ENCODE results near the gene ECE1. TPM values are rescaled to one million over a fixed set of nuclear protein-coding genes. Genes with fewer than 3 reads are reported as not detected.

ECE1 gene
- total and polyA plus RNA-seq, 10 donors, result 17.2 to 142 (median 105) TPM

DNA sequence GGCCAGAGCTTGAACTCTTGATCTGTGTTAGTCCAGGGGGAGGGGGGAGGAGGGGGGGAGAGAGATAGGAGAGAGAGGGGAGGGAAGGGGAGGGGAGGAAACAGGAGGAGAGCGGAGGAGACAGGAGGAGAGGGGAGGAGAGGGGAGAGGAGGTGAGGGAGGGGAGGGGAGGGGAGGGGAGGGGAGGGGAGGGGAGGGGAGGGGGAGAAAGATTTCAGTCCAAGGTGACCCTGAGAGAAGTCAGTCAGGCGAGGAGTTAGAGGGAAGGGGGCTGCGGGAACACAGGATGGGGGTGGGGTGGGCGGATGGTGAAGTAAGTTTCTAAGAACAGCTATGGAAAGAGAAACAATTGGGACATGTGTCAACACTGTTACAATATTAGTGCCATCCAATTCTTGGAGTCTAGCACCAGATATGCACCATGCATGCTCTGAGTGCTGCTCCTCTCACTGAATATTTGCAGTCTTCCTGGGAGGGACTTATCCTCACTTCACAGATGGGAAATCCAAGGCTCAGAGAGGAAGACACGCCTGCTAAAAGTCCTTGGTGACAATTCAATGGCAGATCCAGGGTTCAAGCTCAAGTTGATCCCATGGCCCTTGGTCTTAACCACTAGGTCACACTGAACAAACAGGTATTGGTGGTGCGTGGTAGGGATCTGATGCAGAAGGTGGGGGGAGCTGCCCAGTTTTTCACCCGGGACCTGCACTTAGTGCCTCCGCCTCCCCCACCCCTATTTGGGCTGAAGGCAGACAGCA, 42.5 kb upstream of the ECE1 start:
- intact Hi-C loops (cut with DNase I; ENCODE audit: low total_unique reads), result no loop called here
- Histone ChIP-seq H3K4me3 (peak overlapping the region in 1 of 8 donors; percentile 65), H3K36me3 (peaks cover 0 to 9% (median 0%) of the 10 kb centered on the region in 6 donors), H3K4me1 (peaks cover 64 to 98% (median 85%) of the 10 kb centered on the region in 6 donors), H3K27ac (peak overlapping the region in 7 of 8 donors; percentile 90 to 97 (median 94)), H3K27me3 (replicated peaks in 1 of 7) (no peaks in the 10 kb centered on the region), H3K9me3 (no peaks in the 10 kb centered on the region)
- WGBS, 5 donors, result 44 to 69% (median 53%) methylated on average over 6 to 8 of the region's 8 CpGs
- DNase-seq, result no peak
- TF ChIP-seq POLR2A (IDR thresholded peaks at IDR 0.05), result no peak
- peak in 1 of 3 donors; percentile 21 for TF ChIP-seq POLR2AphosphoS5 (IDR thresholded peaks at IDR 0.05)

- DNase-seq, result no peak
- H3K4me3 ChIP-seq, result peak overlapping the region in 1 of 8 donors; percentile 8
- 55 to 65% (median 56%) methylated on average over 9 of the region's 9 CpGs for WGBS, 5 donors
- H3K27me3 ChIP-seq (replicated peaks in 1 of 7), result no peaks in the 10 kb centered on the region
- peaks cover 56 to 98% (median 83%) of the 10 kb centered on the region in 6 donors for H3K4me1 ChIP-seq
- peak overlapping the region; percentile 27 to 97 (median 74) for H3K27ac ChIP-seq
- H3K36me3 ChIP-seq, result peaks cover 0 to 9% (median 0%) of the 10 kb centered on the region in 6 donors
- H3K9me3 ChIP-seq, result no peaks in the 10 kb centered on the region
- TF ChIP-seq POLR2A (IDR thresholded peaks at IDR 0.05) (no peak), POLR2AphosphoS5 (IDR thresholded peaks at IDR 0.05) (peak in 1 of 3 donors; percentile 28)
- TF ChIP-seq, protein P1, sequence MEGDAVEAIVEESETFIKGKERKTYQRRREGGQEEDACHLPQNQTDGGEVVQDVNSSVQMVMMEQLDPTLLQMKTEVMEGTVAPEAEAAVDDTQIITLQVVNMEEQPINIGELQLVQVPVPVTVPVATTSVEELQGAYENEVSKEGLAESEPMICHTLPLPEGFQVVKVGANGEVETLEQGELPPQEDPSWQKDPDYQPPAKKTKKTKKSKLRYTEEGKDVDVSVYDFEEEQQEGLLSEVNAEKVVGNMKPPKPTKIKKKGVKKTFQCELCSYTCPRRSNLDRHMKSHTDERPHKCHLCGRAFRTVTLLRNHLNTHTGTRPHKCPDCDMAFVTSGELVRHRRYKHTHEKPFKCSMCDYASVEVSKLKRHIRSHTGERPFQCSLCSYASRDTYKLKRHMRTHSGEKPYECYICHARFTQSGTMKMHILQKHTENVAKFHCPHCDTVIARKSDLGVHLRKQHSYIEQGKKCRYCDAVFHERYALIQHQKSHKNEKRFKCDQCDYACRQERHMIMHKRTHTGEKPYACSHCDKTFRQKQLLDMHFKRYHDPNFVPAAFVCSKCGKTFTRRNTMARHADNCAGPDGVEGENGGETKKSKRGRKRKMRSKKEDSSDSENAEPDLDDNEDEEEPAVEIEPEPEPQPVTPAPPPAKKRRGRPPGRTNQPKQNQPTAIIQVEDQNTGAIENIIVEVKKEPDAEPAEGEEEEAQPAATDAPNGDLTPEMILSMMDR (IDR thresholded peaks at IDR 0.05 in 8 of 11, conservative IDR thresholded peaks at IDR 0.05 in 3 of 11), result no peak
- intact Hi-C loops (cut with DNase I; ENCODE audit: low total_unique reads), result no loop called here
Observed at GRCh38 chr1:21331752-21332478, 41.7 kb upstream of the ECE1 start.

DNA sequence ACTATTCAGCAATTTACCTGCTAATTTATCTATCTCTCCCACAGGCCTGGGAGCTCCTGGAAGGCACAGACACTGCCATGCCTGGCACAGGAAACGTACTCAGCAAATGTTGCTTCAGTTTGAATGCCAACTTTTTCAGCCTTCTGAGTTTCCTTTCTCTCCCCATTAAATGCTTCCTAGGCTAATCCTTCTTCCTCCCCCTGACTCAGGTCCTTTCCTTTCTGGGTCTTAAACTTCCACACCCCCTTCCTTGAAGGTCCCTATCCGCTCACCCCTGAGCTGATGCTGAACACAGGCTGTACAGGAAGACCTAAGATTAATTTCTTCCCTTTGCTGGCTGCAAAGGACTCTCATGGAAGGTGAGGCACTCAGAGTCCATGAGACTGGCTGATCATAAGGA, 40.3 kb upstream of the ECE1 start:
- no peaks in the 10 kb centered on the region for H3K9me3 ChIP-seq
- intact Hi-C loops (cut with DNase I; ENCODE audit: low total_unique reads), result no loop called here
- WGBS, 5 donors, result 73 to 93% (median 78%) methylated on average over 2 of the region's 2 CpGs
- TF ChIP-seq, protein P1 (IDR thresholded peaks at IDR 0.05 in 8 of 11, conservative IDR thresholded peaks at IDR 0.05 in 3 of 11), result no peak
- TF ChIP-seq POLR2AphosphoS5 (IDR thresholded peaks at IDR 0.05) (no peak), POLR2A (IDR thresholded peaks at IDR 0.05) (no peak)
- H3K4me1 ChIP-seq, result peaks cover 47 to 98% (median 83%) of the 10 kb centered on the region in 6 donors
- peaks cover 0 to 9% (median 0%) of the 10 kb centered on the region in 6 donors for H3K36me3 ChIP-seq
- H3K27ac ChIP-seq, result peak overlapping the region in 5 of 8 donors; percentile 52 to 97 (median 64)
- no peak for DNase-seq
- no peak overlapping the region for H3K4me3 ChIP-seq
- no peaks in the 10 kb centered on the region for H3K27me3 ChIP-seq (replicated peaks in 1 of 7)

DNA sequence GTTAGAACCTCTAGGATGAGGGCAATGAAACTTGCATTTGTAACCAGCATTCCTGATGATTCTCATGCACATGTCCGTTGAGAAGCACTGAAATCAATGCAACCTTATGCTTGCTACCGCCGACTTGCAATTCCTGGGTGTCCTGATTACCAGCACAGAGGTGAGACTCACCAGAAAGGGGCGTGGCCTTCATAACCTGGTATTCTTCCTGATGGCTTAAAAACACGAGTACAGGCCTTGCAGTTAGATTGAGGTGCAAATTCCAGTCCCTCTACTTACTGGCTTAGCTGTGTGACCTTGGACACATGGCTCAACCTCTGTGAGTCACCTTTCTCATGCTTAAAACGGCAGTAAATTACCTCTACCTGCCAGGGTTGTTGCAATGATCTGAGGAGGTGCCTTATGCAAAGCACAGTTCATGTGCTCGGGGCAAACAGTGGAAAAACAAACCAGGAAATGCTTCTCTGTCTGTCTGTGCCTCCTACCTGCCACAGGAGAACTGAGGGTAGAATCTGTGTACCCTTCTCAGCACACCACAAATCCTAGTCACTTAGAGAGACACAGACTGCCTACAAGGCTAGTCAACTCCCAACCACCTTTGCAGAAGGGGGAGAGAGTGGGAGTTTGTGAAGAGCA, 39.1 kb upstream of the ECE1 start:
- intact Hi-C loops (cut with DNase I; ENCODE audit: low total_unique reads), result no loop called here
- Histone ChIP-seq H3K27ac (peak overlapping the region in 7 of 8 donors; percentile 4 to 97 (median 39)), H3K4me1 (peaks cover 47 to 98% (median 83%) of the 10 kb centered on the region in 6 donors), H3K9me3 (no peaks in the 10 kb centered on the region), H3K36me3 (peaks cover 0 to 9% (median 0%) of the 10 kb centered on the region in 6 donors), H3K4me3 (no peak overlapping the region), H3K27me3 (replicated peaks in 1 of 7) (no peaks in the 10 kb centered on the region)
- DNase-seq, result no peak
- TF ChIP-seq, protein P1 (IDR thresholded peaks at IDR 0.05 in 8 of 11, conservative IDR thresholded peaks at IDR 0.05 in 3 of 11), result peak in 1 of 11 experiments; percentile 33
- TF ChIP-seq POLR2AphosphoS5 (IDR thresholded peaks at IDR 0.05), result no peak
- no peak for TF ChIP-seq POLR2A (IDR thresholded peaks at IDR 0.05)
- 64 to 81% (median 70%) methylated on average over 7 of the region's 7 CpGs for WGBS, 5 donors

All from spleen (tissue), 11 donors.